IPS-20b (cell line): ENCODE data around the gene SLC6A19.
"Not testable (repeated sequence)": the region's sequence is repeated elsewhere in the genome, so short reads cannot be mapped to it uniquely, and the experiment has no call there.

Experiments
- H3K27ac ChIP-seq: one replicate; pipeline ENCODE4 v1.5.1; 2013; ENCODE audit warnings: low read length
- H3K27me3 ChIP-seq: 2 replicates; pipeline ENCODE4 v1.6.1; 2013; ENCODE audit warnings: mild to moderate bottlenecking, low read length, inconsistent platforms; ENCODE audit not compliant: insufficient read depth
- H3K36me3 ChIP-seq: 2 replicates; pipeline ENCODE4 v1.6.1; 2013; ENCODE audit warnings: low read depth, mild to moderate bottlenecking, inconsistent platforms, low read length, moderate library complexity; ENCODE audit not compliant: insufficient read depth
- H3K4me1 ChIP-seq: 2 replicates; pipeline ENCODE4 v1.6.1; 2013; ENCODE audit warnings: mild to moderate bottlenecking, control low read depth, inconsistent platforms, low read length, moderate library complexity; ENCODE audit not compliant: insufficient read depth
- H3K4me3 ChIP-seq: 2 replicates; pipeline ENCODE4 v1.5.1; 2013; ENCODE audit warnings: mild to moderate bottlenecking, low read length, inconsistent platforms
- H3K9ac ChIP-seq: 2 replicates; pipeline ENCODE4 v1.6.1; 2013; ENCODE audit warnings: low read depth, mild to moderate bottlenecking, inconsistent platforms, low read length, moderate library complexity
- H3K9me3 ChIP-seq: 2 replicates; pipeline ENCODE4 v1.6.1; 2013; ENCODE audit warnings: mild to moderate bottlenecking, low read depth, low read length, inconsistent platforms; ENCODE audit not compliant: insufficient read depth

The SLC6A19 gene

GRCh38 chr5:1223278-1223670 lies 21.9 kb downstream of the SLC6A19 start:
- no peaks in the 10 kb centered on the region; the same call in 1 of the 2 replicates for H3K9me3 ChIP-seq
- no peaks in the 10 kb centered on the region for H3K4me1 ChIP-seq
- H3K4me3 ChIP-seq = no peak overlapping the region
- no peaks in the 10 kb centered on the region for H3K36me3 ChIP-seq
- H3K27ac ChIP-seq = no peak overlapping the region
- H3K27me3 ChIP-seq = peaks cover 3% of the 10 kb centered on the region; the same call in 1 of the 2 replicates
- H3K9ac ChIP-seq = no peak overlapping the region

- Histone ChIP-seq H3K27me3 (no peaks in the 10 kb centered on the region), H3K36me3 (no peaks in the 10 kb centered on the region), H3K4me1 (no peaks in the 10 kb centered on the region)
Measured at GRCh38 chr5:1224631-1225030, 23.2 kb downstream of the SLC6A19 start.

DNA sequence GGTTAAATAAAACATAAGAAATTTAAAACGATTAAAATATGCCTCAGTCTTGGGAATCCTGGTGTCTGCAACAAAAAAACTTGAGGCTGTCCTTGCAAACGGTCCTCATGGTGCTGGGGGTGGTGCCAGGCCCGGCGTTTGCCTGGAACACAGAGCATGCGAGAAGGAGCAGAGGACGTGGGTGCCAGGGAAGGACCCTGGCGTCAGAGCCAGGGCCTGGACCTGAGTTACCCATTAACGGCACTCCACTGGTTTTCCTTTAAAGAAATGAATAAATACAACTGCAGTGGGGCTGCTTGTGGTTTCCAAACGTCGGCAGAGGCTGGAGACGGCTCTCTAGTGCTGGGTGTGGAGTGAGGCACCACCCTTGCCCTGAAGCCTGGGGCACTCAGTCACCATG lies 23.7 kb downstream of the SLC6A19 start, which contains the start of gene SLC6A18:
SLC6A18 (plus strand) TSS at position 301 of the 400 bp plus-strand sequence; CDS start at position 398, 97 bp downstream.
- no peaks in the 10 kb centered on the region for H3K36me3 ChIP-seq
- no peak within 1 kb of the TSS for H3K4me3 ChIP-seq
- H3K27ac ChIP-seq = no peak within 1 kb of the TSS
- H3K9ac ChIP-seq = no peak within 1 kb of the TSS
- no peaks in the 10 kb centered on the region for H3K4me1 ChIP-seq
- no peaks in the 10 kb centered on the region for H3K27me3 ChIP-seq
- H3K9me3 ChIP-seq = no peaks in the 10 kb centered on the region; the same call in 1 of the 2 replicates

More at GRCh38 chr5:1224631-1225030, 23.2 kb downstream of the SLC6A19 start:
- no peak overlapping the region for H3K9ac ChIP-seq
- H3K4me3 ChIP-seq = no peak overlapping the region
- no peak overlapping the region for H3K27ac ChIP-seq
- H3K9me3 ChIP-seq = no peaks in the 10 kb centered on the region; the same call in 1 of the 2 replicates

GRCh38 chr5:1226231-1226630 lies 24.8 kb downstream of the SLC6A19 start:
- no peak overlapping the region for H3K9ac ChIP-seq
- no peaks in the 10 kb centered on the region for H3K27me3 ChIP-seq
- H3K4me1 ChIP-seq = no peaks in the 10 kb centered on the region
- no peaks in the 10 kb centered on the region; the same call in 1 of the 2 replicates for H3K9me3 ChIP-seq
- no peak overlapping the region for H3K27ac ChIP-seq
- H3K4me3 ChIP-seq = no peak overlapping the region
- H3K36me3 ChIP-seq = no peaks in the 10 kb centered on the region

GRCh38 chr5:1226839-1227581 lies 25.6 kb downstream of the SLC6A19 start:
- no peaks in the 10 kb centered on the region for H3K36me3 ChIP-seq
- no peak overlapping the region for H3K27ac ChIP-seq
- H3K4me1 ChIP-seq = no peaks in the 10 kb centered on the region
- H3K27me3 ChIP-seq = no peaks in the 10 kb centered on the region
- no peak overlapping the region for H3K9ac ChIP-seq
- no peaks in the 10 kb centered on the region; the same call in 1 of the 2 replicates for H3K9me3 ChIP-seq
- no peak overlapping the region for H3K4me3 ChIP-seq

DNA sequence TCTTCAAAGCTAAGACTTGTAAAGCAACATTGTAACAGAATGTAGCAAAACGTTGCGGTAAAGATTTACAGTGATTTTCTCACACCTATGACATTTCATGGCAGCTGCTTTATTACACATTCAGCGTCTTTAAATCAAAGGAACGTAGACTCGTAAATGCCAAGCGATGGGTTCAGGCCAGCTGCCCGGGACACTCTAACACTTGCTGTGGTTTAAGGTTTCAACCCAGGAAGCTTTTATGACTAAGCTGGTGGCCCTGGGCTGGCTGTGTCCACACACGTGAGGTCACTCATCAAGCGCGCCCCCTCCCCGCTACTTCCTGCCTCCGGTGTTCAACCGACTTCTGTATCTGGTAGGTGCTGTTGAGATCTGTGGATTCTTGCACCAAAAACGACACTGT lies 26.3 kb downstream of the SLC6A19 start:
- H3K9me3 ChIP-seq = no peaks in the 10 kb centered on the region
- H3K9ac ChIP-seq = no peak overlapping the region
- no peak overlapping the region for H3K27ac ChIP-seq

DNA sequence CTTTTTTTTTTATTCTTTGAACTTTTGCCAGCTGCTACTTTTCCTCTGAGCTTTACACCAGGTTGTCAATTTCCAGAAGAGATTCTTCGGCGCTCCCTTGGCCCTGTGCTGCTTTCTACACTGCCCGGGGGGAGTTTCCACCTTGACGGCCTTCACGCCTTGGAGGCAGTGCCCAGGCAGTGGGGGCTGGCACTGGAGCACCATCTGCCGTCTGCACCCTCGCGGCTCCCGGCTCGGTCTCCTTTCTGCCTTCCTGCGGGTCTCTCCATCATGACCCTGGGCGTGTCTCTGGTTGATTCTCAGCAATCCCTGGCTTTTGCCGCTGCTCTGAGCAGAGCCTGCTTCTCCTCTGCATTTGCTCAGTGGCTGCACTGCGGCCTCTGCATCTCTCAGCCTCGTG lies 26.7 kb downstream of the SLC6A19 start:
- Histone ChIP-seq H3K9ac (no peak overlapping the region), H3K36me3 (no peaks in the 10 kb centered on the region), H3K4me1 (no peaks in the 10 kb centered on the region), H3K9me3 (no peaks in the 10 kb centered on the region), H3K27me3 (no peaks in the 10 kb centered on the region), H3K27ac (no peak overlapping the region), H3K4me3 (no peak overlapping the region)

More for the DNA sequence above, 26.3 kb downstream of the SLC6A19 start:
- Histone ChIP-seq H3K4me1 (no peaks in the 10 kb centered on the region), H3K36me3 (no peaks in the 10 kb centered on the region), H3K27me3 (no peaks in the 10 kb centered on the region), H3K4me3 (no peak overlapping the region)

GRCh38 chr5:1229023-1229422 lies 27.6 kb downstream of the SLC6A19 start:
- H3K27me3 ChIP-seq, H3K27ac ChIP-seq, H3K36me3 ChIP-seq, H3K9ac ChIP-seq, H3K4me3 ChIP-seq, H3K4me1 ChIP-seq, H3K9me3 ChIP-seq: not testable (repeated sequence)

GRCh38 chr5:1229822-1230221 lies 28.4 kb downstream of the SLC6A19 start:
- no peaks in the 10 kb centered on the region for H3K4me1 ChIP-seq
- no peak overlapping the region for H3K27ac ChIP-seq
- no peaks in the 10 kb centered on the region for H3K36me3 ChIP-seq
- no peaks in the 10 kb centered on the region for H3K9me3 ChIP-seq
- no peaks in the 10 kb centered on the region for H3K27me3 ChIP-seq
- no peak overlapping the region for H3K9ac ChIP-seq
- no peak overlapping the region for H3K4me3 ChIP-seq

DNA sequence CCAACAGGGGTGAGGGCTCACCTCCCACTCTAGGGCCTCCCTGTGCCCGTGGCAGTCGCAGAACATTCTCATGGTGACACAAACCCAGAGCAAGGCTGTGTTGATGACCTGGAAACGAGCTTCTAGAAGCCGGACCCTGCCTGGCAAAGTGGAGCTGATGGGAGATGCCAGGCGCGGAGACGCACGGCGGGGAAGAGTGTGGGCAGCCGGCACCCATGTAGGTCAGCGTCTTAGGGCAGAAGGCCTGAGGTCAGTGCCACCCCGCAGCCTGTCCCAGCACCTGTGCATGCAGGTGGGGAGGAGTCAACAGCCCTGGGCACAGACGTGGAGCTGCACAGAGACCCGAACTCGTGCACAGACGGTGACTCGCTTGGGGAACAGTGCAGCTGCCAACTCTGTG lies 29.2 kb downstream of the SLC6A19 start:
- H3K4me1 ChIP-seq = no peaks in the 10 kb centered on the region
- H3K27me3 ChIP-seq = no peaks in the 10 kb centered on the region
- H3K9ac ChIP-seq = no peak overlapping the region
- H3K27ac ChIP-seq = no peak overlapping the region
- H3K9me3 ChIP-seq = peaks cover 3% of the 10 kb centered on the region
- H3K4me3 ChIP-seq = no peak overlapping the region
- H3K36me3 ChIP-seq = no peaks in the 10 kb centered on the region

GRCh38 chr5:1231354-1231905 lies 30.0 kb downstream of the SLC6A19 start:
- Histone ChIP-seq H3K4me3 (no peak overlapping the region), H3K27ac (no peak overlapping the region), H3K4me1 (no peaks in the 10 kb centered on the region), H3K36me3 (no peaks in the 10 kb centered on the region), H3K27me3 (no peaks in the 10 kb centered on the region), H3K9me3 (peaks cover 9% of the 10 kb centered on the region), H3K9ac (no peak overlapping the region)

GRCh38 chr5:1232780-1233179 lies 31.4 kb downstream of the SLC6A19 start:
- Histone ChIP-seq H3K27me3 (no peaks in the 10 kb centered on the region), H3K9me3 (peaks cover 9% of the 10 kb centered on the region), H3K4me3 (no peak overlapping the region), H3K27ac (no peak overlapping the region), H3K36me3 (no peaks in the 10 kb centered on the region), H3K4me1 (no peaks in the 10 kb centered on the region), H3K9ac (no peak overlapping the region)
